ENCODE results near the gene GTF2A1L. TPM values are rescaled to one million over a fixed set of nuclear protein-coding genes. Genes with fewer than 3 reads are reported as not detected.

GTF2A1L gene
- total RNA-seq, 4 donors from 2014 or later = 0.67 to 4.2 TPM; not detected in 2

- Histone ChIP-seq H3K27ac (no peak overlapping the region), H3K9me3 (no peaks in the 10 kb centered on the region), H3K36me3 (no peaks in the 10 kb centered on the region), H3K4me3 (replicated peaks in 1 of 3) (no peak overlapping the region), H3K27me3 (no peaks in the 10 kb centered on the region), H3K4me1 (peaks cover 12 to 45% of the 10 kb centered on the region in 2 donors)
- intact Hi-C loops (cut with DNase I) = loop anchor here (10.0 kb wide), 1 partner anchor 119 kb away; no protein-coding TSS in a partner anchor
- DNase-seq = no peak
- 83 to 85% methylated on average over 2 of the region's 2 CpGs for WGBS, 2 donors
- TF ChIP-seq, protein P1, sequence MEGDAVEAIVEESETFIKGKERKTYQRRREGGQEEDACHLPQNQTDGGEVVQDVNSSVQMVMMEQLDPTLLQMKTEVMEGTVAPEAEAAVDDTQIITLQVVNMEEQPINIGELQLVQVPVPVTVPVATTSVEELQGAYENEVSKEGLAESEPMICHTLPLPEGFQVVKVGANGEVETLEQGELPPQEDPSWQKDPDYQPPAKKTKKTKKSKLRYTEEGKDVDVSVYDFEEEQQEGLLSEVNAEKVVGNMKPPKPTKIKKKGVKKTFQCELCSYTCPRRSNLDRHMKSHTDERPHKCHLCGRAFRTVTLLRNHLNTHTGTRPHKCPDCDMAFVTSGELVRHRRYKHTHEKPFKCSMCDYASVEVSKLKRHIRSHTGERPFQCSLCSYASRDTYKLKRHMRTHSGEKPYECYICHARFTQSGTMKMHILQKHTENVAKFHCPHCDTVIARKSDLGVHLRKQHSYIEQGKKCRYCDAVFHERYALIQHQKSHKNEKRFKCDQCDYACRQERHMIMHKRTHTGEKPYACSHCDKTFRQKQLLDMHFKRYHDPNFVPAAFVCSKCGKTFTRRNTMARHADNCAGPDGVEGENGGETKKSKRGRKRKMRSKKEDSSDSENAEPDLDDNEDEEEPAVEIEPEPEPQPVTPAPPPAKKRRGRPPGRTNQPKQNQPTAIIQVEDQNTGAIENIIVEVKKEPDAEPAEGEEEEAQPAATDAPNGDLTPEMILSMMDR (IDR thresholded peaks at IDR 0.05) = no peak
- TF ChIP-seq POLR2A (IDR thresholded peaks at IDR 0.05) = no peak
Measured at GRCh38 chr2:48724278-48724677, 106.6 kb downstream of the GTF2A1L start.

GRCh38 chr2:48725696-48726494 lies 108.2 kb downstream of the GTF2A1L start:
- peaks cover 24 to 55% of the 10 kb centered on the region in 2 donors for H3K4me1 ChIP-seq
- no peak overlapping the region for H3K27ac ChIP-seq
- no peak for TF ChIP-seq POLR2A (IDR thresholded peaks at IDR 0.05)
- TF ChIP-seq, protein P1 (IDR thresholded peaks at IDR 0.05) = no peak
- DNase-seq = no peak
- intact Hi-C loops (cut with DNase I) = loop anchor here (10.0 kb wide), 1 partner anchor 121 kb away; no protein-coding TSS in a partner anchor
- H3K36me3 ChIP-seq = no peaks in the 10 kb centered on the region
- no peak overlapping the region for H3K4me3 ChIP-seq (replicated peaks in 1 of 3)
- WGBS, 2 donors = 69 to 75% methylated on average over 7 of the region's 7 CpGs
- H3K27me3 ChIP-seq = no peaks in the 10 kb centered on the region
- no peaks in the 10 kb centered on the region for H3K9me3 ChIP-seq

GRCh38 chr2:48727560-48727959 lies 109.9 kb downstream of the GTF2A1L start:
- intact Hi-C loops (cut with DNase I) = loop anchor here (10.0 kb wide), 1 partner anchor 123 kb away; no protein-coding TSS in a partner anchor
- Histone ChIP-seq H3K27me3 (no peaks in the 10 kb centered on the region), H3K4me1 (peaks cover 24 to 45% of the 10 kb centered on the region in 2 donors), H3K27ac (peak overlapping the region; percentile 26 to 74 (median 69)), H3K4me3 (replicated peaks in 1 of 3) (no peak overlapping the region), H3K9me3 (no peaks in the 10 kb centered on the region), H3K36me3 (no peaks in the 10 kb centered on the region)
- no peak for TF ChIP-seq POLR2A (IDR thresholded peaks at IDR 0.05)
- TF ChIP-seq, protein P1 (IDR thresholded peaks at IDR 0.05) = peak in 1 of 6 experiments; percentile 21
- WGBS, 2 donors = 80 to 85% methylated on average over 2 of the region's 2 CpGs
- DNase-seq = no peak

DNA sequence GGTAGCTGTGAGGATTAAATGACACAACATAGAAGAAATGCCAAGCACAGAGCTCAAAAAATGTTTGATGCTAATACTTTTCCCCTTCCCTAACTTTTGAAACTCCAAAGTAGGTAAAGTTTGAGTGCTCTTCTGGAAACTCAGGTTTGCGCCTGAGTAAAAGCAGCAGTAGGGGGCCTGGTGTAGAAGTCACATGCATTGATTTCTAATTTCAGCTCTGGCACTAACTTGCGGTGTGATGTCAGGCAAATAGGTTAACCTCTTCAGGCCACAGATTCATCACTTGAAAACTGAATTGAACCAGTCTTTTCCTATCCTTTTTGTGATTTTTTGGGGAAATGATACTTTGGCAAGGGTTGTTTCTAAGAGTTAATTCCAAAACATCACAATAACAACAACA lies 110.6 kb downstream of the GTF2A1L start:
- Histone ChIP-seq H3K4me3 (replicated peaks in 1 of 3) (no peak overlapping the region), H3K9me3 (no peaks in the 10 kb centered on the region), H3K36me3 (no peaks in the 10 kb centered on the region), H3K27ac (peak overlapping the region; percentile 26 to 74 (median 69)), H3K27me3 (no peaks in the 10 kb centered on the region), H3K4me1 (peaks cover 24 to 39% of the 10 kb centered on the region in 2 donors)
- peak; percentile 60 to 61 for DNase-seq
- 33 to 45% methylated on average over 2 of the region's 2 CpGs for WGBS, 2 donors
- TF ChIP-seq, protein P1 (IDR thresholded peaks at IDR 0.05) = no peak
- TF ChIP-seq POLR2A (IDR thresholded peaks at IDR 0.05) = no peak
- intact Hi-C loops (cut with DNase I) = loop anchor here (10.0 kb wide), 1 partner anchor 123 kb away; no protein-coding TSS in a partner anchor

- Histone ChIP-seq H3K4me1 (peaks cover 24 to 39% of the 10 kb centered on the region in 2 donors), H3K36me3 (no peaks in the 10 kb centered on the region), H3K27me3 (no peaks in the 10 kb centered on the region), H3K27ac (peak overlapping the region; percentile 21 to 74 (median 69)), H3K4me3 (replicated peaks in 1 of 3) (no peak overlapping the region), H3K9me3 (no peaks in the 10 kb centered on the region)
- DNase-seq = no peak
- intact Hi-C loops (cut with DNase I) = loop anchor here (10.0 kb wide), 1 partner anchor 124 kb away; no protein-coding TSS in a partner anchor
- TF ChIP-seq, protein P1 (IDR thresholded peaks at IDR 0.05) = no peak
- no peak for TF ChIP-seq POLR2A (IDR thresholded peaks at IDR 0.05)
Measured at GRCh38 chr2:48728840-48729239, 111.2 kb downstream of the GTF2A1L start.

All from thyroid gland (tissue), 4 donors.